Inferior parietal cortex (tissue), 1 donor: Measurements from ENCODE around the gene FOXA2.

Experiments used
- DNase-seq: peaks from one replicate; pipeline ENCODE4 v3.0.0-alpha.2; 2016; ENCODE audit errors: extremely low spot score

FOXA2 gene

GRCh38 chr20:22536956-22537756 lies 47.2 kb downstream of the FOXA2 start:
- DNase-seq = no peak

- DNase-seq = no peak
Observed at GRCh38 chr20:22536141-22536828, 48.1 kb downstream of the FOXA2 start.

- no peak for DNase-seq
Observed at GRCh38 chr20:22535483-22535882, 48.9 kb downstream of the FOXA2 start.

GRCh38 chr20:22533823-22534751 lies 50.3 kb downstream of the FOXA2 start:
- no peak for DNase-seq

GRCh38 chr20:22532598-22532997 lies 51.8 kb downstream of the FOXA2 start:
- DNase-seq = no peak

- DNase-seq = no peak
Observed at GRCh38 chr20:22531756-22532155, 52.6 kb downstream of the FOXA2 start.

GRCh38 chr20:22531056-22531615 lies 53.2 kb downstream of the FOXA2 start:
- no peak for DNase-seq
